Loucy (cell line): ENCODE measurements around the gene INTS12.

ENCODE experiments used
- H2AFZ ChIP-seq: fragments of 200-600 bp; sonication (generic); 2 replicates; pipeline ENCODE4 v1.6.0; 2016; ENCODE audit warnings: antibody characterized with exemption, mild to moderate bottlenecking, low read length, moderate library complexity
- H3F3A ChIP-seq: fragments of 200-600 bp; 2 replicates; pipeline ENCODE4 v1.6.0; 2016; ENCODE audit warnings: antibody characterized with exemption, low read depth, mild to moderate bottlenecking
- H3K27me3 ChIP-seq: fragments of 200-600 bp; sonication (generic); 2 replicates; pipeline ENCODE4 v1.6.1; 2014; ENCODE audit warnings: low read length, mild to moderate bottlenecking; ENCODE audit not compliant: insufficient read depth, poor library complexity, severe bottlenecking
- H3K36me3 ChIP-seq: fragments of 200-600 bp; sonication (generic); 2 replicates; pipeline ENCODE4 v1.6.1; 2016; ENCODE audit warnings: low read length; ENCODE audit not compliant: insufficient read depth
- H3K4me1 ChIP-seq: fragments of 200-600 bp; sonication (generic); 2 replicates; pipeline ENCODE4 v1.5.1; 2014; ENCODE audit warnings: low read length, mild to moderate bottlenecking; ENCODE audit not compliant: insufficient read depth, poor library complexity, severe bottlenecking
- H3K4me2 ChIP-seq: fragments of 200-600 bp; sonication (generic); 2 replicates; pipeline ENCODE4 v1.6.0; 2014; ENCODE audit warnings: antibody characterized with exemption, low read length, low read depth, mild to moderate bottlenecking; ENCODE audit not compliant: poor library complexity, severe bottlenecking
- H3K4me3 ChIP-seq: fragments of 200-600 bp; sonication (generic); 2 replicates; pipeline ENCODE4 v1.5.1; 2014; ENCODE audit warnings: low read length, mild to moderate bottlenecking, mixed read lengths; ENCODE audit not compliant: poor library complexity, severe bottlenecking
- H3K79me2 ChIP-seq: fragments of 200-600 bp; sonication (generic); 2 replicates; pipeline ENCODE4 v1.6.1; 2014; ENCODE audit warnings: low read length; ENCODE audit not compliant: insufficient read depth
- H3K9ac ChIP-seq: fragments of 200-600 bp; sonication (generic); 2 replicates; pipeline ENCODE4 v1.6.0; 2014; ENCODE audit warnings: mild to moderate bottlenecking, low read depth, low read length, moderate library complexity; ENCODE audit not compliant: poor library complexity, severe bottlenecking
- H3K9me2 ChIP-seq: fragments of 200-600 bp; sonication (generic); replicated peaks from 2 replicates; pipeline ENCODE4 v1.6.1; 2016; ENCODE audit warnings: low read depth, low read length, mixed read lengths
- H3K9me3 ChIP-seq: fragments of 200-600 bp; sonication (generic); 2 replicates; pipeline ENCODE4 v1.6.1; 2014; ENCODE audit warnings: mild to moderate bottlenecking, antibody characterized with exemption, low read length, low read depth; ENCODE audit not compliant: insufficient read depth
- H4K20me1 ChIP-seq: fragments of 200-600 bp; sonication (generic); 2 replicates; pipeline ENCODE4 v1.6.0; 2014; ENCODE audit warnings: antibody characterized with exemption, low read length, mild to moderate bottlenecking; ENCODE audit not compliant: insufficient read depth, poor library complexity, severe bottlenecking
- EZH2phosphoT487 ChIP-seq: fragments of 200-600 bp; IDR thresholded peaks from 2 replicates; pipeline ENCODE4 v1.6.1; 2018; ENCODE audit warnings: antibody characterized with exemption, mild to moderate bottlenecking, moderate library complexity, borderline replicate concordance
- TF ChIP-seq, protein P1 (sequence below): fragments of 200-600 bp; sonication (generic); conservative IDR thresholded peaks from 2 replicates; pipeline ENCODE4 v1.5.1; 2014; ENCODE audit warnings: mild to moderate bottlenecking, antibody characterized with exemption, low read length

INTS12 gene

GRCh38 chr4:105714932-105715331 is 6.4 kb upstream of the INTS12 start:
- Histone ChIP-seq H3F3A (no peaks in the 10 kb centered on the region), H3K4me3 (no peak overlapping the region), H4K20me1 (no peaks in the 10 kb centered on the region), H3K27me3 (no peaks in the 10 kb centered on the region), H3K79me2 (peaks cover 21% of the 10 kb centered on the region), H3K9me2 (no peaks in the 10 kb centered on the region), H3K9me3 (no peaks in the 10 kb centered on the region), H2AFZ (no peak overlapping the region), H3K9ac (peak overlapping the region; percentile 4), H3K4me2 (no peak overlapping the region), H3K36me3 (no peaks in the 10 kb centered on the region; the same call in 1 of the 2 replicates), H3K4me1 (peaks cover 32% of the 10 kb centered on the region)
- TF ChIP-seq EZH2phosphoT487: no peak
- TF ChIP-seq, protein P1, sequence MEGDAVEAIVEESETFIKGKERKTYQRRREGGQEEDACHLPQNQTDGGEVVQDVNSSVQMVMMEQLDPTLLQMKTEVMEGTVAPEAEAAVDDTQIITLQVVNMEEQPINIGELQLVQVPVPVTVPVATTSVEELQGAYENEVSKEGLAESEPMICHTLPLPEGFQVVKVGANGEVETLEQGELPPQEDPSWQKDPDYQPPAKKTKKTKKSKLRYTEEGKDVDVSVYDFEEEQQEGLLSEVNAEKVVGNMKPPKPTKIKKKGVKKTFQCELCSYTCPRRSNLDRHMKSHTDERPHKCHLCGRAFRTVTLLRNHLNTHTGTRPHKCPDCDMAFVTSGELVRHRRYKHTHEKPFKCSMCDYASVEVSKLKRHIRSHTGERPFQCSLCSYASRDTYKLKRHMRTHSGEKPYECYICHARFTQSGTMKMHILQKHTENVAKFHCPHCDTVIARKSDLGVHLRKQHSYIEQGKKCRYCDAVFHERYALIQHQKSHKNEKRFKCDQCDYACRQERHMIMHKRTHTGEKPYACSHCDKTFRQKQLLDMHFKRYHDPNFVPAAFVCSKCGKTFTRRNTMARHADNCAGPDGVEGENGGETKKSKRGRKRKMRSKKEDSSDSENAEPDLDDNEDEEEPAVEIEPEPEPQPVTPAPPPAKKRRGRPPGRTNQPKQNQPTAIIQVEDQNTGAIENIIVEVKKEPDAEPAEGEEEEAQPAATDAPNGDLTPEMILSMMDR: no peak

GRCh38 chr4:105714071-105714521 is 5.6 kb upstream of the INTS12 start:
- H3K4me3 ChIP-seq: no peak overlapping the region
- H3K9ac ChIP-seq: no peak overlapping the region

DNA sequence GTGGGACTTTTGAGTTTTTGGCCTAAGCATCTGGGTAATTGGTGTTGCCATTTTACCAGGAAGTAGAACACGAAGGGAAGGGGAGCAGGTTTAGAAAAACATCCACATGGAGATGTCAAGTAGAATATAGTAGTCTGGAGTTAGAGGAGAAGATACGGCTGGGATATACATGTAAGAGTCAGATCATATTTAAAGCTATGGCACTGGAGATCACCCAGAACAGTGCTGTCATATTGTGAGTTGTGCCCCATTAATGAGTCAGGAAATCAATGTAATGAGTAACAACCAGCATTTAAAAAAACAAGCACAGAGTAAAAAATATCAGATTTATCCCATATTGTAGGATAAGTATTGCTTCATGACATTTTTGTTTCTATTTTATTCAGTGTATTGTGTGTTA is 4.3 kb upstream of the INTS12 start:
- Histone ChIP-seq H3K9me3 (no peaks in the 10 kb centered on the region), H4K20me1 (peaks cover 3% of the 10 kb centered on the region), H3K4me2 (peak overlapping the region; percentile 94), H3K9me2 (no peaks in the 10 kb centered on the region), H3K4me1 (peaks cover 39% of the 10 kb centered on the region), H3K4me3 (peak overlapping the region; percentile 14), H3K79me2 (peaks cover 43% of the 10 kb centered on the region), H2AFZ (no peak overlapping the region), H3K27me3 (no peaks in the 10 kb centered on the region), H3K36me3 (no peaks in the 10 kb centered on the region), H3F3A (no peaks in the 10 kb centered on the region), H3K9ac (no peak overlapping the region)
- TF ChIP-seq, protein P1: no peak
- no peak for TF ChIP-seq EZH2phosphoT487

More at GRCh38 chr4:105714071-105714521, 5.6 kb upstream of the INTS12 start:
- Histone ChIP-seq H3K4me1 (peaks cover 37% of the 10 kb centered on the region), H4K20me1 (peaks cover 3% of the 10 kb centered on the region), H3K9me2 (no peaks in the 10 kb centered on the region), H3K79me2 (peaks cover 29% of the 10 kb centered on the region), H3K27me3 (no peaks in the 10 kb centered on the region), H3K36me3 (no peaks in the 10 kb centered on the region; the same call in 1 of the 2 replicates), H2AFZ (no peak overlapping the region), H3K4me2 (peak overlapping the region; percentile 35), H3K9me3 (no peaks in the 10 kb centered on the region), H3F3A (no peaks in the 10 kb centered on the region)
- TF ChIP-seq, protein P1: no peak
- no peak for TF ChIP-seq EZH2phosphoT487
